ENCODE results near the gene PLEKHA8.

- TF ChIP-seq POLR2A (IDR thresholded peaks at IDR 0.05) (no peak), CTCF (IDR thresholded peaks at IDR 0.05) (no peak)
Observed at GRCh38 chr7:30086529-30086928, 58.3 kb downstream of the PLEKHA8 start.

Data from transverse colon (tissue), 3 donors.